Activated CD8-positive, alpha-beta T cell treated with anti-CD3 and anti-CD28 coated beads for 36 hours (primary cell): ENCODE results near the gene DNAJB8. TPM values are rescaled to one million over a fixed set of nuclear protein-coding genes. Genes with fewer than 3 reads are reported as not detected.

Experiments
- ATAC-seq: fragments of 200-7000 bp; cut with Tn5 transposase; one replicate; pipeline ENCODE4 v1.10.0; 2021; ENCODE audit warnings: mild to moderate bottlenecking, moderate library complexity
- CTCF ChIA-PET: fragments of 350-600 bp; sonication (Branson Sonifier 250); formaldehyde crosslinking; loops from one replicate; lab custom pipeline; 2021; ENCODE audit warnings: antibody characterized with exemption; lab: Charles Lee
- POLR2A ChIA-PET: fragments of 350-600 bp; sonication (Branson Sonifier 250); formaldehyde crosslinking; loops from one replicate; lab custom pipeline; 2021; ENCODE audit warnings: antibody characterized with exemption; lab: Charles Lee
- DNase-seq: peaks from one replicate; pipeline ENCODE4 v3.0.0-alpha.2; 2020
- H3K27ac Mint-ChIP-seq: one replicate; pipeline ENCODE4 v1.8.0; 2021; ENCODE audit warnings: mild to moderate bottlenecking, mixed read lengths
- H3K27me3 Mint-ChIP-seq: one replicate; pipeline ENCODE4 v1.8.0; 2021; ENCODE audit warnings: mixed read lengths
- H3K36me3 Mint-ChIP-seq: one replicate; pipeline ENCODE4 v1.8.0; 2021; ENCODE audit warnings: low read depth, mixed read lengths
- H3K4me1 Mint-ChIP-seq: one replicate; pipeline ENCODE4 v1.8.0; 2021; ENCODE audit warnings: low read depth, mixed read lengths
- H3K4me3 Mint-ChIP-seq: one replicate; pipeline ENCODE4 v1.8.0; 2021; ENCODE audit warnings: mild to moderate bottlenecking, moderate library complexity, mixed read lengths
- H3K9me3 Mint-ChIP-seq: one replicate; pipeline ENCODE4 v1.8.0; 2021; ENCODE audit warnings: mixed read lengths
- intact Hi-C: fragments of 100-400 bp; cut with micrococcal nuclease; formaldehyde crosslinking; loops from one replicate; pipeline ENCODE4 v1.10.0; 2022
- total RNA-seq, 2 experiments: library from RNA; stranded (reverse); gene quantifications; one replicate each; pipeline ENCODE4 v1.2.3, GENCODE V29; 2021
- TF ChIP-seq, protein P1 (sequence below): fragments of 200-600 bp; IDR thresholded peaks from one replicate; pipeline ENCODE4 v1.8.0; 2022; ENCODE audit warnings: antibody characterized with exemption, mild to moderate bottlenecking

The DNAJB8 gene
- total RNA-seq, 2 experiments from 2014 or later = not detected

DNA sequence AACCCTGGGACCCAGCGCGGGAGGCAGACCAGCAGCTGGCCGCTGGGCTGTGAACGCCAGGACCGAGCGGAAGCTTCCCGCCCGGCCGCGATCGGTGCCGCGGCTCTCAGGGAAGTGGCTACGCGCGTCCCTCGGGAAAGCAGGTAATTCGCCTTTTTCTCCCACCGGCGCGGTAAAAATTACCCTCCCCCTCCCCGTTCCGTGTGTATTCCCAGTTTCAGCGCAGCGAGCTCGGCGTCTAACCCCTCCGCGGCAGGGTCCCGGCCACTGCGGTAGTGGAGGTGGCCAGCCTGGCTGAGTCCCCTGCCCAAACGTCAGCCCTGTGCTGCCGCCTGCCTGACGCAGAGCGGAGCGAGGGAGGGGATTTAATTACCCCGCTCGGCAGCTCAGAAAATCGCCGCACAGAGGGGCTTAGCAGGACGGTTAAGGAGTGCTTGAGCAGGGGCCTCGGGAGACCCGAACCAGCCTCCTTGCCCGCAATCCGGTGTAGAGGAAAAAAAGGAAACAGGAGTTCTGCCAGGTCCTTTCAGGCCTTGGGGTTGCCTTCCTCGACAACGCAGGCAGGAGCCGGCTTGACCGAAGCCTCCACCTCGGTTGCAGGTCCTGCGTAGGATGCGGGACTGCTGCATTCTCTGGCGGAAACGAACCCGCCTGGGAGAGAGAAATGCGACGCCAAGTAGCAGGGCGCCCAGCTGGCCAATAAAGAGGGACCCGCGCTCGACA, 23.4 kb upstream of the DNAJB8 start:
- H3K4me3 Mint-ChIP-seq = peak overlapping the region; percentile 56
- peaks cover 25% of the 10 kb centered on the region for H3K4me1 Mint-ChIP-seq
- no peak overlapping the region for H3K27ac Mint-ChIP-seq
- no peaks in the 10 kb centered on the region for H3K36me3 Mint-ChIP-seq
- CTCF ChIA-PET = interaction anchor here (0.9 to 1.3 kb wide), 5 partner anchors 9 to 64 kb away, joined by 3 to 5 read pairs (median 3); no protein-coding TSS in a partner anchor
- DNase-seq = no peak
- peaks cover 64% of the 10 kb centered on the region for H3K27me3 Mint-ChIP-seq
- TF ChIP-seq, protein P1, sequence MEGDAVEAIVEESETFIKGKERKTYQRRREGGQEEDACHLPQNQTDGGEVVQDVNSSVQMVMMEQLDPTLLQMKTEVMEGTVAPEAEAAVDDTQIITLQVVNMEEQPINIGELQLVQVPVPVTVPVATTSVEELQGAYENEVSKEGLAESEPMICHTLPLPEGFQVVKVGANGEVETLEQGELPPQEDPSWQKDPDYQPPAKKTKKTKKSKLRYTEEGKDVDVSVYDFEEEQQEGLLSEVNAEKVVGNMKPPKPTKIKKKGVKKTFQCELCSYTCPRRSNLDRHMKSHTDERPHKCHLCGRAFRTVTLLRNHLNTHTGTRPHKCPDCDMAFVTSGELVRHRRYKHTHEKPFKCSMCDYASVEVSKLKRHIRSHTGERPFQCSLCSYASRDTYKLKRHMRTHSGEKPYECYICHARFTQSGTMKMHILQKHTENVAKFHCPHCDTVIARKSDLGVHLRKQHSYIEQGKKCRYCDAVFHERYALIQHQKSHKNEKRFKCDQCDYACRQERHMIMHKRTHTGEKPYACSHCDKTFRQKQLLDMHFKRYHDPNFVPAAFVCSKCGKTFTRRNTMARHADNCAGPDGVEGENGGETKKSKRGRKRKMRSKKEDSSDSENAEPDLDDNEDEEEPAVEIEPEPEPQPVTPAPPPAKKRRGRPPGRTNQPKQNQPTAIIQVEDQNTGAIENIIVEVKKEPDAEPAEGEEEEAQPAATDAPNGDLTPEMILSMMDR = no peak
- intact Hi-C loops = loop anchor here (5.0 to 10.0 kb wide), 3 partner anchors 48 to 405 kb away; no protein-coding TSS in a partner anchor
- POLR2A ChIA-PET = interaction anchor here (0.7 to 1.7 kb wide), 3 partner anchors 58 to 218 kb away, joined by 3 to 5 read pairs (median 5); no protein-coding TSS in a partner anchor
- ATAC-seq = no peak
- H3K9me3 Mint-ChIP-seq = no peaks in the 10 kb centered on the region

DNA sequence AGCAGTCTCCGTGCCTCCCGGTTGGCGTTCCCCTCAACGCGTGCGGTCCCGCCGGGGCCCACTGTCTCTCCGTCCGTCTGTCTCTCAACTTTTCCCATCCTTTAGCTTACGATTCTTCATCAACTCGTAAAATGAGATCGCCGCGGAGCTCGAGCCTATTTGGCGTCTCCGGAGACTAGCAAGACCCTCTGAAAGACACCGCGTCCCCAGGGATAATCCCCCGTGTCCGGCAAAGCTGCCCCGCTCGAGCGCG, 22.9 kb upstream of the DNAJB8 start:
- no peak for DNase-seq
- peaks cover 25% of the 10 kb centered on the region for H3K4me1 Mint-ChIP-seq
- H3K36me3 Mint-ChIP-seq = no peaks in the 10 kb centered on the region
- ATAC-seq = no peak
- no peaks in the 10 kb centered on the region for H3K9me3 Mint-ChIP-seq
- POLR2A ChIA-PET = interaction anchor here (0.7 to 1.7 kb wide), 3 partner anchors 57 to 217 kb away, joined by 3 to 5 read pairs (median 5); no protein-coding TSS in a partner anchor
- H3K27me3 Mint-ChIP-seq = peaks cover 65% of the 10 kb centered on the region
- TF ChIP-seq, protein P1 = no peak
- H3K4me3 Mint-ChIP-seq = peak overlapping the region; percentile 56
- H3K27ac Mint-ChIP-seq = no peak overlapping the region
- intact Hi-C loops = no loop called here
- CTCF ChIA-PET = interaction anchor here (1.2 to 1.3 kb wide), 3 partner anchors 9 to 64 kb away, joined by 3 to 5 read pairs (median 4); no protein-coding TSS in a partner anchor

DNA sequence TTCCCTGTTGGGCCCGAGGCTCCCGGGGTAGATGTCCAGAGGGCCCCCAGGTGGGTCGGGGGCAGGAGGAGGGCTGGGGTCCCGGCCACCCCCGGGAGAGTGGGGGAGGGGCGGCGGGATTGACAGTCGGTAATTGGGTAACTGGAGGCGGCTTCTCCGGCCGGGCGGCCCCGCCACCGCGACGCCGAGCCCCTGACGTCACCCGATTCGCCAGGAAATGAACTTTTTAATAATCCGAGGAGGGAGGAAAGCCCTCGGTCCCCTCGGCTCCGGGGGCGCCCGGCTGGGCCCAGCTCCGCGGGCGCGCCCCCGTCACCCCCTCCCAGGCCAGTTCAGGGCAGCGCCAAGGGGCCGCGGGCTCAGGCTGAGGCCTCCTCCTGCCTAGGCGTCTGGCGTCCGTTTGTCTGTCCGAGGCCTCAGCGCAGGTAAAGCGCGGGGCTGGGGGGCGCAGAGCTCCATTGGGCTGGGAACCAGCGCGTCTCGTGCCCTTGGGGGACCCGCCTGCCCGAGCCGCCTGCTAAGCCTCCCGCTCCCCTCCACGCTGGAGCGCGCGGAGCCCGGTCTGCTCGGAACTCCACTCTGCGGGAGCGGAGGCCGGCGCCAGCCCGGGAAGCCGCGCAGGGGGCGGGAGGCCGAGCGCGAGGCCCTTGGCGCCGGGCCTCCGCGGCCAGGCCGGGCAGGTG, 22.4 kb upstream of the DNAJB8 start:
- ChIA-PET CTCF (interaction anchor here (1.2 to 1.3 kb wide), 3 partner anchors 9 to 63 kb away, joined by 3 to 5 read pairs (median 4); no protein-coding TSS in a partner anchor), POLR2A (interaction anchor here (0.7 to 1.7 kb wide), 3 partner anchors 57 to 217 kb away, joined by 3 to 5 read pairs (median 5); no protein-coding TSS in a partner anchor)
- intact Hi-C loops = no loop called here
- Mint-ChIP-seq H3K27ac (no peak overlapping the region), H3K36me3 (no peaks in the 10 kb centered on the region), H3K9me3 (no peaks in the 10 kb centered on the region), H3K4me3 (peak overlapping the region; percentile 44), H3K27me3 (peaks cover 65% of the 10 kb centered on the region), H3K4me1 (peaks cover 25% of the 10 kb centered on the region)
- TF ChIP-seq, protein P1 = no peak
- ATAC-seq (peak; percentile 22), DNase-seq (peak; percentile 59)

DNA sequence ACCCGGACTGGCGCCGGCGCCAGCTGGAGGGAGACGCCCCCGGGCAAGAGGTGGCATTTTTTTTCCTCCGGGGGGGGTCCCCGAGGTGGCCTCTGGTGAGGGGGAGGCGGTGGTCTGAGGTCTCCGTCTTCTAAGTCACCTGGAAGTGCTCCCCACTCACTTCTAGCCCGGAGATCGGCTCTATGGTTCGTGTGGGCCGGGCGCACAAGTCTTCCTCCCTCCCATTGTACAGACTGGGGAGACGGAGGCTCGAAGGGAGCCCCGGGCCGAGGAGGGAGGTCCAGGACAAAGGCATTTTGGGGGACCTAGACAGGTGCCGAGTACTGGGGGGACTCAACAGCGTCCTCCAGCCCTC, 21.9 kb upstream of the DNAJB8 start:
- ChIA-PET POLR2A (interaction anchor here (1.7 kb wide), 1 partner anchor 61 kb away, joined by 5 read pairs; no protein-coding TSS in a partner anchor), CTCF (interaction anchor here (1.2 kb wide), 1 partner anchor 11 kb away, joined by 3 read pairs; no protein-coding TSS in a partner anchor)
- no peak for ATAC-seq
- peaks cover 69% of the 10 kb centered on the region for H3K27me3 Mint-ChIP-seq
- H3K9me3 Mint-ChIP-seq = no peaks in the 10 kb centered on the region
- peaks cover 29% of the 10 kb centered on the region for H3K4me1 Mint-ChIP-seq
- no peak overlapping the region for H3K27ac Mint-ChIP-seq
- H3K4me3 Mint-ChIP-seq = peak overlapping the region; percentile 44
- no peaks in the 10 kb centered on the region for H3K36me3 Mint-ChIP-seq
- no peak for DNase-seq
- intact Hi-C loops = no loop called here
- TF ChIP-seq, protein P1 = no peak
